Stimulated activated naive CD8-positive, alpha-beta T cell treated with anti-CD3 and anti-CD28 coated beads, Interleukin-15, Interleukin-2, amounts not matched to agents 100 ng/mL and 50 ng/mL, for 24 hours (primary cell): ENCODE data around the gene SCN3A.

Experiments used
- H3K27ac Mint-ChIP-seq: one replicate; pipeline ENCODE4 v1.8.0; 2021; ENCODE audit warnings: mild to moderate bottlenecking, mixed read lengths
- H3K27me3 Mint-ChIP-seq: one replicate; pipeline ENCODE4 v1.8.0; 2021; ENCODE audit warnings: mixed read lengths
- H3K36me3 Mint-ChIP-seq: one replicate; pipeline ENCODE4 v1.8.0; 2021; ENCODE audit warnings: low read depth, mixed read lengths
- H3K4me1 Mint-ChIP-seq: one replicate; pipeline ENCODE4 v1.8.0; 2021; ENCODE audit warnings: low read depth, mixed read lengths
- H3K4me3 Mint-ChIP-seq: one replicate; pipeline ENCODE4 v1.8.0; 2021; ENCODE audit warnings: mild to moderate bottlenecking, mixed read lengths
- H3K9me3 Mint-ChIP-seq: one replicate; pipeline ENCODE4 v1.8.0; 2021; ENCODE audit warnings: mixed read lengths

Gene SCN3A

DNA sequence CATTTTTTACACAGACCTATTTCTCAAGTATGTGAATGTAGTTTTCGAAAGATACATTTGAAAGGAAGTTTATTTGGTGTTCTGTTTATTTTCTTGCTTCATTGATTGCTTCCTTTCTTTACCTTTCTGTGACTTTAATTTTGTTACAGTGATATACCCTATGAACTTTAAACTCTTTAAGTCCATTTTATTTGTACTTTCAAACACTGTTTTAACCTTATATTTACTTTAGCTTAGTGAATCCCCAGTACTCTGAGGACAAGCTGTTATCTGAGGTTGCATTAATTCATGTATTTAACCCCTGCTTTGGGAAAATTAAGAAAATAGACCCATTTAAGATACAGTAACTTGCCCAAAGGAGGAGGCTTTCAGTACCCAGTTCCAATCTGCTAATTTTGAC lies 93.5 kb downstream of the SCN3A start:
- H3K4me3 Mint-ChIP-seq, result no peak overlapping the region
- no peaks in the 10 kb centered on the region for H3K9me3 Mint-ChIP-seq
- no peaks in the 10 kb centered on the region for H3K4me1 Mint-ChIP-seq
- H3K27me3 Mint-ChIP-seq, result no peaks in the 10 kb centered on the region
- no peaks in the 10 kb centered on the region for H3K36me3 Mint-ChIP-seq
- no peak overlapping the region for H3K27ac Mint-ChIP-seq

DNA sequence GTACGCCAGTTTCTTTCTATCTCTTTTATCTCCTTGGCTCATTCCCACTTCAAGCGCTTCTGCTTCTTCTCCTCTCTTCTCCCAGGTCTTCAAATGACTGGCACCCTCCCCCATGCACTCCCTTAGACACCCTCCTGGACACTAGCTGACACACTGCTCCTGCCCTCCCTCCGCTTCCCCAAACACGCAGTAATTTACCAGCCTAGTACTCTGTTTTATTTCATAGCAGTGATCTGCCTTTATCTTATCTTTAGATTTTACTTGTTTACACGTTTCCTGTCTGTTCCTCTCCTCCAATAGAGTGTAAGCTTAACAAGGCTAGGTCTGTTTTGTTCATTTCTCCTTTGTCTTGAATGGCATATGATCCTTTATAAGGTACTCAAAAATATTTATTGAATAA lies 93.9 kb downstream of the SCN3A start:
- Mint-ChIP-seq H3K4me1 (no peaks in the 10 kb centered on the region), H3K9me3 (no peaks in the 10 kb centered on the region), H3K27me3 (no peaks in the 10 kb centered on the region), H3K4me3 (no peak overlapping the region), H3K27ac (no peak overlapping the region), H3K36me3 (no peaks in the 10 kb centered on the region)

DNA sequence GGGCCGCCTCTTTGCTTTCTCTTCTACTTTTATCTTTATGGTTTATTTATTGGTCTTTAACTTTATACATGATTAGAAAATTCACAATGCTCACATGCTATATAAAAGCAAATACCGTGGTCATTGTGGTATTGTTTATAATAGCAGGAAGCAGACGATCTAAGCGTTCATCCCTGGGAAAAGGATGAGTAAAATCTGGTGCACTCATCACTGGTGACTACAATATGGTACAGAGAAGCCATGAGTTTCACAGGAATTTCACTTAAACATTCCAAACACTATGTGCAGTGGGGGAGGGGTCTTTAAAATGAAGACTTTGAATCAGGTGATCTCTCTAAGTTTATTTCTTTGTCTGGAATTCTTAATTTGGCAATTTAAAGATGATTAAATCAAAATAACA lies 97.9 kb downstream of the SCN3A start:
- Mint-ChIP-seq H3K27ac (no peak overlapping the region), H3K4me3 (no peak overlapping the region), H3K36me3 (no peaks in the 10 kb centered on the region), H3K4me1 (no peaks in the 10 kb centered on the region), H3K27me3 (no peaks in the 10 kb centered on the region), H3K9me3 (no peaks in the 10 kb centered on the region)

DNA sequence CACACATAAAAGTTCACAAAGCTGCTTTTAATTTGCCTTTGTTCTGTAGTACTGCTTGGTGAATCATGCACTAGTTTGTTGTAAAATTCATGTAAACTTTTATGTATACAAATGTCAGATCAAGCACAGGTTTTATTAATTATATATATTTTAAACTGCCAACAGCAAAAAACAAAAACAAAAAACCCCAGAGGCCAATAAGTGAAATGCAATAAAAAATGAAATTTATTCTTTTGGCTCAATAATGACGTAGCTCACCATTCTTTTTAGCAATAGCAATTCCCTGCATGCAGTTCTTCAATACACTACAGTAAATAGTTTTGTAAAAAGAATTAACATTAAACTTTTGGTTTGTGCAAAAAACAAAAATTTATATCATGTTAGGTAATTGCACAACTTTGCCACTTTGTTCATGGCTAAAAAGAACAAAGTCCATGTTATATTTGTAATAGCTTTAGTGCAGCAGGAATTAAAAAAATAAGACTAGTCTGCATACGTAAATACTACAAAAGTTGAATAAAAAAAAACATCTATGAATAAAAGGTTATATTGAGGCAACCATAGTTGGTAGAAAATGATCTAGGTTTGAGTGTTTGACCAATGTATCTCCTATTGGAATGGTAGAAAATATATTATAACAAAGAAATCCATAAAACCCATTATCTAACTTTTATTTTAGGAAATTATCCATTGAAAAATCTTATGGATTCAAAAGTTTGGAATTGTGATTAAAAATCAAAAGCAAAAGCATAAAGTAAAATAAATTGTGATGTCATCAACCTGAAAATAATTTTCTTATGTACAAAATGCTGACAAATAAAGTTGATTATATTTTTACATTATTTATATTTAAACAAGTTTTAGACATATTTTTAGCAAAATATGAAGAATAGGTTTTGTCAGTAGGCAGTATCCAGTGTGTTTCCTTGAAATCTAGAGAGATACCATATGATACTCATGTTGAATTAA lies 115.6 kb downstream of the SCN3A start:
- no peaks in the 10 kb centered on the region for H3K27me3 Mint-ChIP-seq
- no peak overlapping the region for H3K4me3 Mint-ChIP-seq
- no peak overlapping the region for H3K27ac Mint-ChIP-seq
- no peaks in the 10 kb centered on the region for H3K9me3 Mint-ChIP-seq
- no peaks in the 10 kb centered on the region for H3K4me1 Mint-ChIP-seq
- H3K36me3 Mint-ChIP-seq, result no peaks in the 10 kb centered on the region

DNA sequence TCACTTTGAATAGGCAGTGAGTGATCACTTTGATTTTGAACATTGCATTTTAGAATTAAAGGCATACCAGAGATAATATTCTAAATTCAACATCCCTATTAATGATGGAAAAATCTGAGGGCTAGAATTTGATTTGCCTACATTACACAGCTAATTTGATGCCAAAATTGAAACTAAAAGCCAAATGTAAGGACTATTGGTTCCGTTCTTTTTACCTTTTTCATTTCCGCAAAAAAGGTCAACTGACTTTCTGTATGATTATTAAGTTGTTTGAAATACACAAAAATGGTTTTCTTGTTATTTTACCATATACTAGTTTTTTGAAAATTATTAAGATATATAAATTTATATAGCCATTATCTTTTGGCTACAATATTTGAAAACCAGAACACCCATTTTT lies 117.5 kb downstream of the SCN3A start:
- Mint-ChIP-seq H3K27ac (no peak overlapping the region), H3K4me3 (no peak overlapping the region), H3K9me3 (peaks cover 12% of the 10 kb centered on the region), H3K27me3 (no peaks in the 10 kb centered on the region), H3K4me1 (no peaks in the 10 kb centered on the region), H3K36me3 (peaks cover 4% of the 10 kb centered on the region)

DNA sequence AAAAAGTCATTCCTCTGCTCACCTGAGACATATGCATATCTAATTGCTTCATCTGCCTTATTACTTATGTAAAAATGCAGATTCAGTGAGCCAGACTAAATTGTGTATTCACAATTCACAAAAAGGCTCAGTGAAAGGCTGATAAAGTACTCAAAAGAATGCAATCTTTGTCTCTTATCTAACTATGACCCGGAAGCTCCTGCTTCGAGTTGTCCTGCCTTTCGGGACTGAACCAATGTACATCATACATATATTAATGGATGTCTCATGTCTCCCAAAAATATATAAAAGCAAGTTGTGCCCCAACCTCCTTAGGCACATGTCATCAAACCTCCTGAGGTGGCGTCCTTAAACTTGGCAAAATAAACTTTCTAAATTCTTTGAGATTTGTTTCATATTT lies 120.5 kb downstream of the SCN3A start:
- Mint-ChIP-seq H3K36me3 (peaks cover 4% of the 10 kb centered on the region), H3K9me3 (peaks cover 18% of the 10 kb centered on the region), H3K27ac (no peak overlapping the region), H3K27me3 (no peaks in the 10 kb centered on the region), H3K4me1 (no peaks in the 10 kb centered on the region), H3K4me3 (no peak overlapping the region)

DNA sequence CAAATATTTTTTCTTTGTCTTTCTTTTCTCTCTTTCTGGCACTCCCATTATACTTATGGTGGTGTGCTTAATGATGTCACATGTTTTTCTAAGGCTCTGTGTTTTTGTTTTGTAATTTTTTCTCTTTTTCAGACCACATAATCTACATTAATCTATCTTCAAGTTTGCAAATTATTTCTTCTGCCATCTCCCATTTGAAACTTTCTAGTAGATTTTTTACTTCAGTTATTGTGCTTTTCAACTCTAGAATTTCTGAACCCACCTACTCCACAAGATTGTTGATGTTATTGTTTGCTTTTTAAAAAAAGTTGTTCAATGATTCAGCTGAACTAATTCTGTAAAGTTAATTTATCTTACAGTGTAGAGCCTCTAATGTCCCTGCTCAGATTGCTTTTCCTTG lies 121.4 kb downstream of the SCN3A start:
- Mint-ChIP-seq H3K36me3 (peaks cover 4% of the 10 kb centered on the region), H3K4me3 (no peak overlapping the region), H3K9me3 (peaks cover 18% of the 10 kb centered on the region), H3K4me1 (no peaks in the 10 kb centered on the region), H3K27me3 (no peaks in the 10 kb centered on the region), H3K27ac (no peak overlapping the region)

DNA sequence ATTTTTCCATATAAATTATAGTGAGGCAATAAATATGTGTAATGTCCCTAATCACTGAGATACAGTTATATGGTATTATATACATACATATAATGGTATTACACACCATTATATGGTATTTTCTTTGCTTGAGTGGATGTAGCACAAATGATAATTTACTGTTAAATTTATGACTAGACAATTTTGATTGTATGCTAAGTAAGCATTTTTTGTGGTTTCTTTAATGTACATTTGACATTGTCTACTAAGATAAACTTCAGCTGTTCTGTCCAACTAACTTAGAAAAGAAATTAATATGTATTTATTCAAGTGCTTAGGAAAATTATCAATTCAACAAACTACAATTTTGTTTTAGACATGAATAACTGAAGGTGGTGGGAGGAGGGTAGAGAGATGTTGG lies 122.6 kb downstream of the SCN3A start:
- Mint-ChIP-seq H3K36me3 (peaks cover 4% of the 10 kb centered on the region), H3K4me1 (no peaks in the 10 kb centered on the region), H3K27ac (no peak overlapping the region), H3K9me3 (peaks cover 21% of the 10 kb centered on the region), H3K4me3 (no peak overlapping the region), H3K27me3 (no peaks in the 10 kb centered on the region)

DNA sequence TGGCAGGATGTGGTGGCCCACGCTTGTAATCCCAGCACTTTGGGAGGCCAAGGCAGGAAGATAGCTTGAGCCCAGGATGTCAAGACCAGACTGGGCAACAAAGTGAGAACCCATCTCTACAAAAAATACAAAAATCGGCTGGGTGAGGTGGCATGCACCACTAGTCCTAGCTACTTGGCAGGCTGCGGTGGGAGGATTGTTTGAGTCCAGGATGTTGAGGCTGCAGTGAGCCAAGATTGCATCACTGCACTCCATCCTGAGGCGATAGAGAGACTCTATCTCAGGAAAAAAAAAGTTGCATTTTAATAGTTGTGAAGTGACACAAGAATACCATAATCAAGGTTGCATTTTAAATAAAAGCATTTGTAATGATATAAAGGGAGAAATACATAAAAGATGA lies 124.4 kb downstream of the SCN3A start:
- Mint-ChIP-seq H3K9me3 (peaks cover 22% of the 10 kb centered on the region), H3K27ac (no peak overlapping the region), H3K27me3 (no peaks in the 10 kb centered on the region), H3K4me3 (no peak overlapping the region), H3K4me1 (no peaks in the 10 kb centered on the region), H3K36me3 (peaks cover 4% of the 10 kb centered on the region)

DNA sequence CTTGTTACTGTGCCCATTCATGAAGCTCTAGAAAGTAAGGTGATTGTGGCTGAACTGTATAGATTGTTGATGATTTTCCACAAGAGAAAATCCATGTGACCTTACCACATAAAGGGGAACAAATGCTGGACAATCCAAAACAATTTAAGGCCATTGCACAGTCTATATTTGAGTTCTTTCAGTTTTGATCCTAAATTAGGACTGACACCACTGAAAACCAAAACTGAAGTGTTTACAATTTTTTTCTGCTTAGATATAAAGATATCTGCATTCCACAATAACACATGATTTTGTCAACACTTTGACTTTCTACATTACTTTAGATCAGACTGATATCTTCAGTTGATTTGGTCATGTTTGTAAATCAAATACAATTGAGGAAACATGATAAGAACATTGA lies 124.9 kb downstream of the SCN3A start:
- peaks cover 4% of the 10 kb centered on the region for H3K36me3 Mint-ChIP-seq
- peaks cover 22% of the 10 kb centered on the region for H3K9me3 Mint-ChIP-seq

DNA sequence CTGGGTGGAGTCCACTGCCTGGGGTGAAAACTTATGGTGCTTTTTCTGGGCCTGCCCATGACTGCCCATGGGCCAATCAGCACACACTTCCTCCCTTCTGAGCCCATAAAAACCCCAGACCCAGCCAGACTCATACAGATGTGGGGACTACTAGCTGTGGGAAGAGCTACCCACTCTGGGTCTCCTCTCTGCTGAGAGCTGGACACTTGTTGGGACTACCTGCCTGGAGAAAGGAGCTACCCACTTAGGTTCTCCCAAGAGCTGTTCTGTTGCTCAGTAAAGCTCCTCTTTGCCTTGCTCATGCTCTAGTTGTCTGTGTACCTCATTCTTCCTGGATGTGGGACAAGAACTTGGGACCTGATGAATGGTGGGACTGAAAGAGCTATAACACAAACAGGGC lies 129.0 kb downstream of the SCN3A start:
- Mint-ChIP-seq H3K36me3 (no peaks in the 10 kb centered on the region), H3K4me3 (no peak overlapping the region), H3K9me3 (peaks cover 9% of the 10 kb centered on the region), H3K27me3 (no peaks in the 10 kb centered on the region), H3K4me1 (no peaks in the 10 kb centered on the region), H3K27ac (no peak overlapping the region)

More for the DNA sequence above, 124.9 kb downstream of the SCN3A start:
- no peaks in the 10 kb centered on the region for H3K27me3 Mint-ChIP-seq
- H3K4me3 Mint-ChIP-seq, result no peak overlapping the region
- no peak overlapping the region for H3K27ac Mint-ChIP-seq
- H3K4me1 Mint-ChIP-seq, result no peaks in the 10 kb centered on the region

DNA sequence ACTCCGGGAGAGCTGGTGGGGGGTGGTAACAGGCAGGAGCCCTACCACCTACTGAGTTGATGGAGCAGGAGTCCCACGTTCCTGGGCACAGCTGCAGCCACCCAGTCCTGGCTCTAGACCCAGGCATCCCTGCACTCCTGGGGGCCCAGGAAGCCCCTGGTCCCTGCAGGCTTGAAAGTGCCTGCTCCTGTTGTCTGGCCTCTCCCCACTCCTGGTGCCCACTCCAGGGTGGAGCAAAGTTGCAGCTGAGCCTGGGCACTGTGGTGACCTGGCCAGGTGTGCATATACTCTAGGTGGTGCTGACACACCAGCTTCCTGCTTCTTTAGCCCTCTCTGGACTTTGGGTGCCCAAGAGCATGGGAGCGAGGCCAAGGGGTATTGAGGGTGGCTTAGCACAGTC lies 129.5 kb downstream of the SCN3A start:
- Mint-ChIP-seq H3K27ac (no peak overlapping the region), H3K27me3 (no peaks in the 10 kb centered on the region), H3K4me3 (no peak overlapping the region), H3K36me3 (no peaks in the 10 kb centered on the region), H3K9me3 (peaks cover 9% of the 10 kb centered on the region), H3K4me1 (no peaks in the 10 kb centered on the region)

DNA sequence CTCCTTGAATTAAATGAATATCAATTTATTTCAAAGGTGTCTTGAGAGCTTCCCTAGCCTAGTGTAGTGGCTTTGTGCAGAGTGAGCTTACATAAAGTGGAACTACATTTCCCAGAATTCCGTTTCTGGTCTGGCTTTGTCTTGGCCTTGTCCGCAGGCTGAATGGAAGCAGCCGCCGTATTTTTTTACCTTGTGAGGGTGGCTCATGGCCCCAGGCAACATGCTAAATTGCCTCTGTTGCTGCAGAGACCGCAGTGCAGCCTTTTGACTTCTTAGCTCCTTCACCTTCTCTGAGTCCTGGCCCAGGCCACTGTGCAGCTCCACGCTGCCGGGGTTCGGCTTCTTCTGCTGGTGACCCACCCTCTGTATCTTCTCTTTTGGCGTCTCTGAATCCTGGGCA lies 133.8 kb downstream of the SCN3A start:
- no peaks in the 10 kb centered on the region for H3K27me3 Mint-ChIP-seq
- no peak overlapping the region for H3K27ac Mint-ChIP-seq
- H3K36me3 Mint-ChIP-seq, result no peaks in the 10 kb centered on the region
- H3K4me1 Mint-ChIP-seq, result no peaks in the 10 kb centered on the region
- peaks cover 5% of the 10 kb centered on the region for H3K9me3 Mint-ChIP-seq
- H3K4me3 Mint-ChIP-seq, result no peak overlapping the region

DNA sequence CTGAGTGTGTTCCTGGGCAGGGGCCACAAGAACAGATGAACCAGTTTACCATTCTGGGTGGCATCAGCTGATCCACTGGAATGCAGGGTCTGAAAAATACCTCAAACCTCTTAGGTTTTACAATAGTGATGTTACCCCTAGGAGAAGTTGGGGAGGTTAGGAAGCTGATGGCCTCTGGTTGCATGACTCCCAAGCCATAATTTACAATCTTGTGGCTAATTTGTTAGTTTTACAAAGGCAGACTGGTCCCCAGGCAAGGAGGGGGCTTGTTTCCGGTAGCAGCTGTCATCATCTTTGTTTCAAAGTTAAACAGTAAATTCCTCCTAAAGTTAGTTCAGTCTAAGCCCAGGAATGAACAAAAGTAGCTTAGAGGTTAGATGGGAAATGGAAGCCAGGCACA lies 134.7 kb downstream of the SCN3A start:
- Mint-ChIP-seq H3K4me3 (no peak overlapping the region), H3K36me3 (no peaks in the 10 kb centered on the region), H3K4me1 (no peaks in the 10 kb centered on the region), H3K27ac (no peak overlapping the region), H3K9me3 (peaks cover 5% of the 10 kb centered on the region), H3K27me3 (no peaks in the 10 kb centered on the region)

DNA sequence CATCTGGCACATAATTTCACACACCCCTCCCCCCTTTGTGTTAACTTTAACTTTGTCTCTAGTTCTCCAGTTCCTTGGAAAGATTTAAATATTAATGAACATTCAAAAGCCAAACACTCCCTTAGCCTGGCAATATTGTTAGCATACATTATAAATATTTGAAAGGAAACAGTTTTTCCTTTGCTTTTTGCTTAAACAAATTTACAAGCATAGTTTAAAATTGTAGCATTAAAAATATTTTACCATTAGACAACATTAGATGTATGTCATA lies 135.4 kb downstream of the SCN3A start:
- H3K27me3 Mint-ChIP-seq, result no peaks in the 10 kb centered on the region
- no peak overlapping the region for H3K4me3 Mint-ChIP-seq
- H3K27ac Mint-ChIP-seq, result no peak overlapping the region
- H3K9me3 Mint-ChIP-seq, result peaks cover 1% of the 10 kb centered on the region
- H3K4me1 Mint-ChIP-seq, result no peaks in the 10 kb centered on the region
- H3K36me3 Mint-ChIP-seq, result no peaks in the 10 kb centered on the region
